Mononuclear cell (primary cell): ENCODE results near the gene TMEM63B. TPM values are rescaled to one million over a fixed set of nuclear protein-coding genes. Genes with fewer than 3 reads are reported as not detected.
"Not testable (repeated sequence)": the region's sequence is repeated elsewhere in the genome, so short reads cannot be mapped to it uniquely, and the experiment has no call there.

Experiments used
- H3K27me3 ChIP-seq: 2 replicates; pipeline ENCODE4 v1.6.0; 2011; ENCODE audit warnings: low read length, control low read depth; ENCODE audit not compliant: insufficient read depth
- H3K4me1 ChIP-seq: 2 replicates; pipeline ENCODE4 v1.5.1; 2011; ENCODE audit warnings: mild to moderate bottlenecking, low read length, control low read depth; ENCODE audit not compliant: insufficient read depth
- H3K4me3 ChIP-seq: 2 replicates; pipeline ENCODE4 v1.5.1; 2011; ENCODE audit warnings: mild to moderate bottlenecking, low read length, moderate library complexity
- H3K9me3 ChIP-seq: 2 replicates; pipeline ENCODE4 v1.5.1; 2011; ENCODE audit warnings: low read depth, mild to moderate bottlenecking, control low read depth, low read length
- total RNA-seq: library from RNA; depleted of rRNA; stranded (reverse); fragments of >200 nt; gene quantifications from one replicate; pipeline ENCODE4 v1.2.3, GENCODE V29; 2012

The TMEM63B gene
- total RNA-seq, 1 donor, result 8.1 TPM

- Histone ChIP-seq H3K9me3 (no peaks in the 10 kb centered on the region), H3K4me3 (no peak overlapping the region), H3K4me1 (no peaks in the 10 kb centered on the region), H3K27me3 (no peaks in the 10 kb centered on the region)
These were observed 15.5 kb downstream of the TMEM63B start for GRCh38 chr6:44142835-44143234.

GRCh38 chr6:44143731-44144130, 16.4 kb downstream of the TMEM63B start:
- no peak overlapping the region for H3K4me3 ChIP-seq
- no peaks in the 10 kb centered on the region for H3K4me1 ChIP-seq
- no peaks in the 10 kb centered on the region for H3K9me3 ChIP-seq
- H3K27me3 ChIP-seq, result no peaks in the 10 kb centered on the region

- not testable (repeated sequence) for H3K4me1 ChIP-seq, H3K9me3 ChIP-seq, H3K4me3 ChIP-seq, H3K27me3 ChIP-seq
These were observed 17.2 kb downstream of the TMEM63B start for GRCh38 chr6:44144536-44144935.

- Histone ChIP-seq H3K4me3 (no peak overlapping the region), H3K9me3 (no peaks in the 10 kb centered on the region), H3K4me1 (no peaks in the 10 kb centered on the region), H3K27me3 (no peaks in the 10 kb centered on the region)
These were observed 18.5 kb downstream of the TMEM63B start for GRCh38 chr6:44145839-44146238.

- Histone ChIP-seq H3K27me3 (no peaks in the 10 kb centered on the region), H3K9me3 (no peaks in the 10 kb centered on the region), H3K4me1 (peaks cover 2% of the 10 kb centered on the region), H3K4me3 (no peak overlapping the region)
These were observed 19.3 kb downstream of the TMEM63B start for GRCh38 chr6:44146685-44147084.

- Histone ChIP-seq H3K4me3 (no peak overlapping the region), H3K9me3 (no peaks in the 10 kb centered on the region), H3K27me3 (no peaks in the 10 kb centered on the region), H3K4me1 (peaks cover 4% of the 10 kb centered on the region)
These were observed 19.9 kb downstream of the TMEM63B start for GRCh38 chr6:44147256-44147655.

GRCh38 chr6:44148306-44148705, 21.0 kb downstream of the TMEM63B start:
- Histone ChIP-seq H3K4me1 (peaks cover 4% of the 10 kb centered on the region), H3K9me3 (no peaks in the 10 kb centered on the region), H3K4me3 (no peak overlapping the region), H3K27me3 (no peaks in the 10 kb centered on the region)

GRCh38 chr6:44149369-44150012, 22.1 kb downstream of the TMEM63B start:
- H3K9me3 ChIP-seq, result no peaks in the 10 kb centered on the region
- peaks cover 4% of the 10 kb centered on the region for H3K4me1 ChIP-seq
- no peak overlapping the region for H3K4me3 ChIP-seq
- no peaks in the 10 kb centered on the region for H3K27me3 ChIP-seq

GRCh38 chr6:44150317-44150917, 23.1 kb downstream of the TMEM63B start:
- Histone ChIP-seq H3K27me3 (no peaks in the 10 kb centered on the region), H3K4me1 (peaks cover 4% of the 10 kb centered on the region), H3K9me3 (no peaks in the 10 kb centered on the region), H3K4me3 (no peak overlapping the region)

- H3K9me3 ChIP-seq, result no peaks in the 10 kb centered on the region
- H3K4me3 ChIP-seq, result no peak overlapping the region
- H3K4me1 ChIP-seq, result peaks cover 4% of the 10 kb centered on the region
- H3K27me3 ChIP-seq, result no peaks in the 10 kb centered on the region
These were observed 24.2 kb downstream of the TMEM63B start for GRCh38 chr6:44151348-44152108.

GRCh38 chr6:44152109-44152461, 24.7 kb downstream of the TMEM63B start:
- Histone ChIP-seq H3K27me3 (no peaks in the 10 kb centered on the region), H3K9me3 (no peaks in the 10 kb centered on the region), H3K4me3 (no peak overlapping the region), H3K4me1 (peaks cover 4% of the 10 kb centered on the region)

GRCh38 chr6:44152533-44152932, 25.2 kb downstream of the TMEM63B start:
- no peaks in the 10 kb centered on the region for H3K27me3 ChIP-seq
- H3K4me3 ChIP-seq, result no peak overlapping the region
- H3K9me3 ChIP-seq, result no peaks in the 10 kb centered on the region
- H3K4me1 ChIP-seq, result peaks cover 4% of the 10 kb centered on the region

GRCh38 chr6:44154067-44154466, 26.7 kb downstream of the TMEM63B start:
- H3K9me3 ChIP-seq, result no peaks in the 10 kb centered on the region
- H3K4me3 ChIP-seq, result no peak overlapping the region
- H3K27me3 ChIP-seq, result no peaks in the 10 kb centered on the region
- peaks cover 4% of the 10 kb centered on the region for H3K4me1 ChIP-seq

GRCh38 chr6:44156494-44157151, 29.3 kb downstream of the TMEM63B start:
- H3K4me1 ChIP-seq, result peaks cover 3% of the 10 kb centered on the region
- no peak overlapping the region for H3K4me3 ChIP-seq
- no peaks in the 10 kb centered on the region for H3K27me3 ChIP-seq
- no peaks in the 10 kb centered on the region for H3K9me3 ChIP-seq

- Histone ChIP-seq H3K27me3 (no peaks in the 10 kb centered on the region), H3K4me3 (no peak overlapping the region), H3K4me1 (no peaks in the 10 kb centered on the region), H3K9me3 (no peaks in the 10 kb centered on the region)
These were observed 29.8 kb downstream of the TMEM63B start for GRCh38 chr6:44157152-44157521.
